H1 (cell line): ENCODE measurements around the gene TLR4. TPM values are rescaled to one million over a fixed set of nuclear protein-coding genes. Genes with fewer than 3 reads are reported as not detected.

Experiments
- CTCF ChIA-PET: fragments of 300-600 bp; sonication (Branson Sonifier 250); formaldehyde crosslinking; loops from one replicate; lab custom pipeline; 2021; ENCODE audit not compliant: partially characterized antibody; lab: Charles Lee
- POLR2A ChIA-PET: fragments of 300-600 bp; sonication (Branson Sonifier 250); formaldehyde crosslinking; loops from one replicate; lab custom pipeline; 2021; ENCODE audit warnings: inconsistent platforms; ENCODE audit not compliant: partially characterized antibody; lab: Charles Lee
- DNase-seq, 2 experiments: peaks; one replicate each; pipeline versions ENCODE4 v3.0.0 to v3.0.0-alpha.2; 2010 to 2022; ENCODE audit warnings: low spot score in 2 of 2, low read depth in 1 of 2, mixed read lengths in 1 of 2
- FAIRE-seq: peaks from 2 replicates; lab custom pipeline; 2011; peaks lifted over from hg19 to GRCh38; lab: Jason Lieb, UNC
- H2AFZ ChIP-seq: 2 replicates; pipeline ENCODE4 v1.8.1; 2012; ENCODE audit warnings: low read length, inconsistent platforms
- H2AK5ac ChIP-seq: 2 replicates; pipeline ENCODE4 v1.6.1; 2013; ENCODE audit warnings: low read depth, low read length
- H2BK120ac ChIP-seq: replicated peaks from 2 replicates; pipeline ENCODE3; 2013; ENCODE audit warnings: low read depth, low read length, inconsistent platforms
- H2BK12ac ChIP-seq: 2 replicates; pipeline ENCODE4 v1.6.1; 2013; ENCODE audit warnings: low read depth, low read length
- H2BK15ac ChIP-seq: 2 replicates; pipeline ENCODE4 v1.6.1; 2013; ENCODE audit warnings: low read length
- H2BK20ac ChIP-seq: 2 replicates; pipeline ENCODE4 v1.6.1; 2013; ENCODE audit warnings: low read length
- H2BK5ac ChIP-seq: 2 replicates; pipeline ENCODE4 v1.6.1; 2013; ENCODE audit warnings: low read depth, low read length
- H3K14ac ChIP-seq: 2 replicates; pipeline ENCODE4 v1.6.1; 2013; ENCODE audit warnings: inconsistent platforms; ENCODE audit not compliant: insufficient read length
- H3K18ac ChIP-seq: 2 replicates; pipeline ENCODE4 v1.6.1; 2013; ENCODE audit warnings: low read length; ENCODE audit errors: extremely low read depth
- H3K23ac ChIP-seq: 2 replicates; pipeline ENCODE4 v1.6.1; 2013; ENCODE audit warnings: inconsistent platforms; ENCODE audit not compliant: insufficient read length
- H3K23me2 ChIP-seq: 2 replicates; pipeline ENCODE4 v1.6.1; 2013; ENCODE audit warnings: low read depth, low read length
- H3K27ac ChIP-seq: 2 replicates; pipeline ENCODE4 v1.6.1; 2011; ENCODE audit warnings: low read depth, low read length, inconsistent platforms
- H3K27me3 ChIP-seq, 4 experiments: replicated peaks in 1 of 4; 1 replicate in 1 of 4; 2 replicates in 3 of 4; pipeline versions ENCODE4 v1.6.1 to v1.8.1; 2011 to 2013; ENCODE audit warnings: low read length in 3 of 4, mild to moderate bottlenecking in 3 of 4, inconsistent platforms in 2 of 4, mixed read lengths in 2 of 4, moderate library complexity in 1 of 4; ENCODE audit not compliant: control insufficient read depth in 3 of 4, insufficient read depth in 3 of 4; ENCODE audit errors: extremely low read depth in 1 of 4
- H3K36me3 ChIP-seq, 4 experiments: 2 replicates each; pipeline versions ENCODE4 v1.6.1 to v1.8.1; 2011 to 2013; ENCODE audit warnings: mild to moderate bottlenecking in 4 of 4, low read length in 3 of 4, moderate library complexity in 2 of 4, control low read depth in 1 of 4, inconsistent platforms in 1 of 4; ENCODE audit not compliant: insufficient read depth in 4 of 4, control insufficient read depth in 2 of 4
- H3K4ac ChIP-seq: replicated peaks from 2 replicates; pipeline ENCODE3; 2013; ENCODE audit warnings: low read length, low read depth, mixed read lengths, inconsistent platforms; ENCODE audit not compliant: insufficient read length
- H3K4me1 ChIP-seq, 4 experiments: replicated peaks in 1 of 4; 1 replicate in 1 of 4; 2 replicates in 3 of 4; pipeline versions ENCODE4 v1.6.1 to v1.8.1; 2011 to 2013; ENCODE audit warnings: low read length in 3 of 4, inconsistent platforms in 2 of 4, mixed read lengths in 1 of 4; ENCODE audit not compliant: insufficient read depth in 4 of 4, control insufficient read depth in 3 of 4
- H3K4me2 ChIP-seq, 2 experiments: 2 replicates each; pipeline versions ENCODE4 v1.6.1 to v1.8.1; 2011 to 2013; ENCODE audit warnings: low read depth in 2 of 2, low read length in 2 of 2, control low read depth in 1 of 2, inconsistent platforms in 1 of 2, mild to moderate bottlenecking in 1 of 2; ENCODE audit not compliant: insufficient read depth in 1 of 2
- H3K4me3 ChIP-seq, 4 experiments: fragments of 200-600, 300-600 bp in 1 of 4; sonication (generic), shearing (Covaris generic), sonication (Bioruptor Twin) in 1 of 4; 2 replicates each; pipeline versions ENCODE4 v1.5.1 to v1.8.1; 2011 to 2016; ENCODE audit warnings: low read length in 4 of 4, low read depth in 3 of 4, control low read depth in 2 of 4, inconsistent platforms in 2 of 4, mild to moderate bottlenecking in 2 of 4, mixed read lengths in 1 of 4, moderate library complexity in 1 of 4; ENCODE audit not compliant: insufficient read depth in 2 of 4; ENCODE audit errors: extremely low read depth in 1 of 4
- H3K56ac ChIP-seq: replicated peaks from 2 replicates; pipeline ENCODE3; 2013; ENCODE audit warnings: low read depth, mild to moderate bottlenecking, mixed read lengths, low read length, inconsistent platforms; ENCODE audit not compliant: insufficient read length
- H3K79me1 ChIP-seq: 2 replicates; pipeline ENCODE4 v1.6.1; 2013; ENCODE audit warnings: low read depth, low read length, control low read depth
- H3K79me2 ChIP-seq, 2 experiments: 2 replicates each; pipeline versions ENCODE4 v1.6.1 to v1.8.1; 2012 to 2013; ENCODE audit warnings: low read length in 2 of 2, mild to moderate bottlenecking in 2 of 2, inconsistent platforms in 1 of 2; ENCODE audit not compliant: insufficient read depth in 2 of 2, control insufficient read depth in 1 of 2
- H3K9ac ChIP-seq, 4 experiments: replicated peaks in 1 of 4; 1 replicate in 1 of 4; 2 replicates in 3 of 4; pipeline versions ENCODE4 v1.6.1 to v1.8.1; 2011 to 2013; ENCODE audit warnings: low read depth in 3 of 4, low read length in 3 of 4, control low read depth in 2 of 4, mild to moderate bottlenecking in 2 of 4, moderate library complexity in 2 of 4, inconsistent platforms in 1 of 4; ENCODE audit errors: extremely low read depth in 1 of 4
- H3K9me3 ChIP-seq, 2 experiments: 2 replicates each; pipeline versions ENCODE4 v1.6.1 to v1.8.1; 2012 to 2013; ENCODE audit warnings: mild to moderate bottlenecking in 2 of 2, moderate library complexity in 2 of 2, control low read depth in 1 of 2, inconsistent platforms in 1 of 2, low read depth in 1 of 2, low read length in 1 of 2, mixed read lengths in 1 of 2; ENCODE audit not compliant: insufficient read depth in 2 of 2
- H4K20me1 ChIP-seq, 2 experiments: replicated peaks in 1 of 2; 2 replicates each; pipeline versions ENCODE3 to v1.8.1; 2011 to 2013; ENCODE audit warnings: inconsistent platforms in 2 of 2, low read length in 2 of 2, mild to moderate bottlenecking in 1 of 2; ENCODE audit not compliant: insufficient read depth in 2 of 2, control insufficient read depth in 1 of 2
- H4K5ac ChIP-seq: 2 replicates; pipeline ENCODE4 v1.6.1; 2013; ENCODE audit warnings: low read length, low read depth, mixed read lengths, inconsistent platforms; ENCODE audit not compliant: insufficient read length
- H4K8ac ChIP-seq: 2 replicates; pipeline ENCODE4 v1.8.0; 2013; ENCODE audit warnings: mild to moderate bottlenecking, moderate library complexity, low read length, inconsistent platforms; ENCODE audit not compliant: insufficient read depth; ENCODE audit errors: extremely low read depth
- H4K91ac ChIP-seq: replicated peaks from 2 replicates; pipeline ENCODE3; 2013; ENCODE audit warnings: low read length, mixed read lengths, inconsistent platforms; ENCODE audit not compliant: insufficient read length
- CTBP2 ChIP-seq: IDR thresholded peaks from 2 replicates; pipeline ENCODE4 v1.7.0; 2011; ENCODE audit warnings: borderline replicate concordance, mild to moderate bottlenecking, moderate library complexity, mixed read lengths, low read length; ENCODE audit not compliant: insufficient read depth, insufficient read length
- KDM1A ChIP-seq: fragments of 200-600, 300-600 bp; sonication (generic); IDR thresholded peaks from 2 replicates; pipeline ENCODE4 v1.7.1; 2016; ENCODE audit warnings: mild to moderate bottlenecking, low read length, borderline replicate concordance
- WGBS, 2 experiments: shearing (Covaris generic) in 1 of 2; methylation state at CpG; one replicate each; pipeline versions ENCODE4 v1.1.6 to v1.1.7; 2013 to 2015; ENCODE audit warnings: low lambda C conversion rate in 2 of 2, mixed read lengths in 2 of 2, inconsistent platforms in 1 of 2, low coverage in 1 of 2, missing lambda C conversion rate in 1 of 2; ENCODE audit not compliant: insufficient replicate concordance in 2 of 2, insufficient coverage in 1 of 2, insufficient read length in 1 of 2; ENCODE audit errors: extremely low coverage in 1 of 2, missing lambda C conversion rate in 1 of 2; 5-methylcytosine and 5-hydroxymethylcytosine counted together
- polyA plus RNA-seq, 7 experiments: library from polyadenylated mRNA; depleted of rRNA in 3 of 7; stranded (reverse) in 5 of 7; unstranded in 2 of 7; fragments of >200 nt in 5 of 7; fragments of 200-250 nt in 2 of 7; gene quantifications; 1 replicate in 5 of 7; 2 replicates in 1 of 7; 4 replicates in 1 of 7; pipeline versions ENCODE4 v1.2.1 to v1.2.3, GENCODE V29; 2011 to 2013; ENCODE audit warnings: missing spikeins in 2 of 7, mixed read lengths in 2 of 7
- total RNA-seq: library from RNA; stranded (reverse); fragmentation: NEBNext Ultra II Directional; extraction: Animal tissue kit (Norgen Biotek cat#: 25700); gene quantifications from 2 replicates; pipeline ENCODE4 v1.2.1, GENCODE V29; 2021

The TLR4 gene
- total and polyA plus RNA-seq, 2 of the 8 experiments (the other 6 are each of a cell fraction or from before 2014, with no cell fraction given): 0.02 to 0.17 TPM

- H3K4me2 ChIP-seq: no peak overlapping the region
- no peak for DNase-seq
- no peak overlapping the region for H2AK5ac ChIP-seq
- WGBS, 2 experiments: 93% methylated on average over 1 of the region's 1 CpG; no CpG with 5 or more reads in 1 of the 2 experiments
- H4K91ac ChIP-seq: no peak overlapping the region
- no peaks in the 10 kb centered on the region for H3K4me1 ChIP-seq
- no peak overlapping the region for H4K8ac ChIP-seq
- H2AFZ ChIP-seq: no peak overlapping the region
- H4K5ac ChIP-seq: no peak overlapping the region
- H3K23ac ChIP-seq: no peak overlapping the region
- H2BK15ac ChIP-seq: no peak overlapping the region
- H3K27ac ChIP-seq: no peak overlapping the region
- no peak overlapping the region for H3K14ac ChIP-seq
- no peak for TF ChIP-seq CTBP2
- peak; percentile 83; the same call in 1 of the 2 replicates for TF ChIP-seq KDM1A
- TF ChIP-seq, all 59 proteins: peak for 1
- Histone ChIP-seq H3K56ac (no peak overlapping the region), H2BK20ac (no peak overlapping the region), H3K9me3 (no peaks in the 10 kb centered on the region), H4K20me1 (no peaks in the 10 kb centered on the region), H3K23me2 (no peaks in the 10 kb centered on the region), H3K4me3 (no peak overlapping the region), H3K4ac (no peak overlapping the region), H2BK5ac (no peak overlapping the region), H3K18ac (no peak overlapping the region), H3K79me2 (no peaks in the 10 kb centered on the region), H2BK12ac (no peak overlapping the region), H3K9ac (no peak overlapping the region), H3K79me1 (no peaks in the 10 kb centered on the region), H3K27me3 (no peaks in the 10 kb centered on the region), H2BK120ac (no peak overlapping the region), H3K36me3 (no peaks in the 10 kb centered on the region; a peak in 1 of 8 replicates)
- POLR2A ChIA-PET: no interaction called here
- no peak for FAIRE-seq
- CTCF ChIA-PET: no interaction called here
These were observed 38.4 kb upstream of the TLR4 start for GRCh38 chr9:117665601-117666385.
